Effector memory CD8-positive, alpha-beta T cell (primary cell): ENCODE measurements around the gene SPHK1.

ENCODE experiments used
- ATAC-seq: fragments of 150-1000 bp; cut with Tn5 transposase; replicated peaks from 2 replicates; pipeline ENCODE4 v1.10.0; 2021; ENCODE audit warnings: mild to moderate bottlenecking, moderate library complexity
- DNase-seq, 3 experiments: peaks; one replicate each; pipeline ENCODE4 v3.0.0; 2021
- H3K27ac Mint-ChIP-seq, 2 donors: one replicate each; pipeline ENCODE4 v1.8.0; 2022; ENCODE audit warnings: mild to moderate bottlenecking in 2 of 2, mixed read lengths in 2 of 2, moderate library complexity in 2 of 2
- H3K27me3 Mint-ChIP-seq, 2 donors: one replicate each; pipeline ENCODE4 v1.8.0; 2022; ENCODE audit warnings: mixed read lengths in 2 of 2
- H3K36me3 Mint-ChIP-seq: one replicate; pipeline ENCODE4 v1.8.0; 2022; ENCODE audit warnings: mild to moderate bottlenecking, moderate library complexity, mixed read lengths; ENCODE audit not compliant: insufficient read depth
- H3K4me1 Mint-ChIP-seq, 2 donors: one replicate each; pipeline ENCODE4 v1.8.0; 2022; ENCODE audit warnings: low read depth in 2 of 2, mixed read lengths in 2 of 2
- H3K4me3 Mint-ChIP-seq, 2 donors: one replicate each; pipeline ENCODE4 v1.8.0; 2022; ENCODE audit warnings: mild to moderate bottlenecking in 2 of 2, mixed read lengths in 2 of 2, moderate library complexity in 2 of 2
- H3K9me3 Mint-ChIP-seq, 2 donors: one replicate each; pipeline ENCODE4 v1.8.0; 2022; ENCODE audit warnings: mixed read lengths in 2 of 2

The SPHK1 gene

DNA sequence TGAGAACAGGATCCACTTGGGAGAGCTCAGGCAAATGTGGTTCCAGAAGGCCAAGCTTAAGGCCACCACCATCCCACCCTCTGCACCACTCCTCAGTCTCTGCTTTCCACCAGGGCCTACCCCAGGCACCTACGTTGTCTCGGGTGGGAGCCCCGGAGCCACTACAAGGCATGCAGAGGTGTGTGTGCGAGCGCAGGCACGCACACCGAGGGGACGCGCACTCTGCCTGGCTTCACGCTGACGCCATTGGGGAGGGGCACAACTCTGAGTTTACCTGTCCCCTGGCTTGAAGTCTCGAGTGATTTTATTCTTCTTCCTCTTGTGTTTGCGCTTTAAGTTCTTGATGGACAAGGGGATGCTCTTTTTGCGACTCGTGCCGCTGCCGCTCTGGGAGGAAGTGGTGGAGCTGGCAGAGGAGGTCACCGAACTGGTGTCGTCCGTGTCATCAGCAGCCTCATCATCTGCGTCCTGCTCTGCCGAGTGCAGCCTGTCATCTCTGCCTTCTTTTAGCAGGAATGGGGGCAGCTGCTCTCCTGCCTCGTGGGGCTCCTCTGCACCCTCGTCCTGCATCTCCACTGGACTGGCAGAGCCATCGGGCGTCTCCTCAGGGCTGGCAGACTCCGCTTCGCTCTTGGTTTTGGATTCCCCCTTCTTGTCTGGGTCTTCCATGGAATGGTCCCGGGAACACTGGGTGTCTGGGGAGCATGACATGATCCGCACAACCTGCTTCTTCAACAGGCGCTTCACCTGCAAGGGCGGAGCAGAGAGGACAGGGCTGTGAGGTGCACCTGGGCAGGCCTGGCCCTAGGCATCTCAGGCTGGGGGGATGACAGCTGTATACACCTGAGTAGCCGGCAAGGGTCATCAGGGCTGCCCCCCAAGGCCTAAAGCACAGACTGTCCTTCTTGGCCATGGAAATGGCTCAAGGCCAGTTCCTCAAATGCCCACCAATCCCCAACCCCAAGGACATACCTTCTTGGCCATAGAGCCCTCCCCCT is 15.1 kb downstream of the SPHK1 start:
- Mint-ChIP-seq H3K36me3 (peaks cover 66% of the 10 kb centered on the region), H3K4me3 (no peak overlapping the region), H3K27me3 (no peaks in the 10 kb centered on the region), H3K27ac (peak overlapping the region in 1 of 2 donors; percentile 57), H3K4me1 (peaks cover 0 to 5% of the 10 kb centered on the region in 2 donors), H3K9me3 (no peaks in the 10 kb centered on the region)
- ATAC-seq, result no peak
- no peak for DNase-seq

DNA sequence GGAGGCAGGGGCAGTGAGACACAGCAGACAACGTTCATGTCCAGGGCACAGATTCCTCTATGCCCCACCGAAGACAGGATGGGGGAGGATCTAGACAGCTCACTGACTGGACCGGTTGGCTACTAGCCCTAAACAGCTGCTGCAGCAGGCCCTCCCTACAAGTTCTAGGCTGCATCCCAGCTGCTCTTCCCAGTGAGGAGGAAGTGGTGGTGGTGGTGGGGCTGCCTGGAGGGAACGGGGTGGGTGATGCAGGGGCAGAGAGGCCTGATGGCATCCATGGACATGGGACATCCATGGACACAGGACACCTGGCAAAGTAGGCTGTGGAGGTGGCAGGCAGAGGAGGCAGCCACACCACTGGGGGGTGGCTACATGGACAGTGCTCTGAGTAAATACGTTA is 18.3 kb downstream of the SPHK1 start:
- H3K27ac Mint-ChIP-seq, result no peak overlapping the region
- H3K27me3 Mint-ChIP-seq, result no peaks in the 10 kb centered on the region
- DNase-seq (no peak), ATAC-seq (no peak)
- H3K36me3 Mint-ChIP-seq, result peaks cover 43% of the 10 kb centered on the region
- no peak overlapping the region for H3K4me3 Mint-ChIP-seq
- peaks cover 4 to 14% of the 10 kb centered on the region in 2 donors for H3K4me1 Mint-ChIP-seq
- H3K9me3 Mint-ChIP-seq, result no peaks in the 10 kb centered on the region

- Mint-ChIP-seq H3K4me1 (peaks cover 6 to 13% of the 10 kb centered on the region in 2 donors), H3K36me3 (peaks cover 38% of the 10 kb centered on the region), H3K27me3 (no peaks in the 10 kb centered on the region), H3K27ac (no peak overlapping the region), H3K4me3 (no peak overlapping the region), H3K9me3 (no peaks in the 10 kb centered on the region)
- no peak for DNase-seq
- no peak for ATAC-seq
Observed at GRCh38 chr17:76404256-76404655, 19.8 kb downstream of the SPHK1 start.

GRCh38 chr17:76404976-76405563 is 20.7 kb downstream of the SPHK1 start:
- Mint-ChIP-seq H3K27ac (no peak overlapping the region), H3K4me1 (peaks cover 6 to 17% of the 10 kb centered on the region in 2 donors), H3K9me3 (no peaks in the 10 kb centered on the region), H3K27me3 (no peaks in the 10 kb centered on the region), H3K36me3 (peaks cover 38% of the 10 kb centered on the region), H3K4me3 (no peak overlapping the region)
- no peak for DNase-seq
- ATAC-seq, result no peak

DNA sequence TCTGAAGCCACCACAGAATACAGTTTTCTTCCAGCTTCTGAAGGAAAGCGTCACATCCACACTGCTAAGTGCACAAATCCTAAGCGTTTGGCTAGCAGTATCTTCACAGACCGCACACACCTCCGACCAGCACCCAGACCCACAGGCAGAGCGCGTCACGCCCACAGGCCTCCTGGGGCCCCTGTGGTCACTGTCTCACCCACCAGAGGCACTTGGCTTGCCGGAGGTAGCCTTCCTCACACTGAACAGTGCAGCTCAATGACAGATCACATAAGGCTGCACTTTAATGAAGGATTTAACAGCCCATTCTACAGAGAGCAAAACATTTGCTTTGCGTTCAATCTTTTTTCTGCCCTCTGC is 21.2 kb downstream of the SPHK1 start:
- peaks cover 35% of the 10 kb centered on the region for H3K36me3 Mint-ChIP-seq
- H3K4me3 Mint-ChIP-seq, result no peak overlapping the region
- H3K4me1 Mint-ChIP-seq, result peaks cover 6 to 17% of the 10 kb centered on the region in 2 donors
- H3K9me3 Mint-ChIP-seq, result no peaks in the 10 kb centered on the region
- DNase-seq (no peak), ATAC-seq (no peak)
- no peaks in the 10 kb centered on the region for H3K27me3 Mint-ChIP-seq
- no peak overlapping the region for H3K27ac Mint-ChIP-seq

- ATAC-seq (peak; percentile 24), DNase-seq (no peak)
- H3K27me3 Mint-ChIP-seq, result no peaks in the 10 kb centered on the region
- no peak overlapping the region for H3K27ac Mint-ChIP-seq
- H3K9me3 Mint-ChIP-seq, result no peaks in the 10 kb centered on the region
- H3K4me1 Mint-ChIP-seq, result peaks cover 6 to 17% of the 10 kb centered on the region in 2 donors
- no peak overlapping the region for H3K4me3 Mint-ChIP-seq
- peaks cover 29% of the 10 kb centered on the region for H3K36me3 Mint-ChIP-seq
Observed at GRCh38 chr17:76405967-76406647, 21.7 kb downstream of the SPHK1 start.

GRCh38 chr17:76407509-76407908 is 23.1 kb downstream of the SPHK1 start:
- H3K27ac Mint-ChIP-seq, result no peak overlapping the region
- no peak overlapping the region for H3K4me3 Mint-ChIP-seq
- H3K36me3 Mint-ChIP-seq, result peaks cover 15% of the 10 kb centered on the region
- no peaks in the 10 kb centered on the region for H3K9me3 Mint-ChIP-seq
- H3K27me3 Mint-ChIP-seq, result no peaks in the 10 kb centered on the region
- DNase-seq, result no peak
- H3K4me1 Mint-ChIP-seq, result peaks cover 6 to 17% of the 10 kb centered on the region in 2 donors
- ATAC-seq, result no peak

- Mint-ChIP-seq H3K27ac (peak overlapping the region; percentile 41 to 52), H3K27me3 (no peaks in the 10 kb centered on the region), H3K4me1 (peaks cover 6 to 17% of the 10 kb centered on the region in 2 donors), H3K9me3 (no peaks in the 10 kb centered on the region), H3K36me3 (peaks cover 10% of the 10 kb centered on the region), H3K4me3 (no peak overlapping the region)
- DNase-seq, result peak; percentile 65 to 68 (median 66)
- peak; percentile 86 for ATAC-seq
Observed at GRCh38 chr17:76408037-76408849, 23.8 kb downstream of the SPHK1 start.

GRCh38 chr17:76410328-76410965 is 26.0 kb downstream of the SPHK1 start:
- Mint-ChIP-seq H3K27me3 (no peaks in the 10 kb centered on the region), H3K9me3 (no peaks in the 10 kb centered on the region), H3K36me3 (no peaks in the 10 kb centered on the region), H3K4me1 (peaks cover 3 to 13% of the 10 kb centered on the region in 2 donors), H3K27ac (peak overlapping the region in 1 of 2 donors; percentile 79), H3K4me3 (no peak overlapping the region)
- ATAC-seq (no peak), DNase-seq (no peak)

DNA sequence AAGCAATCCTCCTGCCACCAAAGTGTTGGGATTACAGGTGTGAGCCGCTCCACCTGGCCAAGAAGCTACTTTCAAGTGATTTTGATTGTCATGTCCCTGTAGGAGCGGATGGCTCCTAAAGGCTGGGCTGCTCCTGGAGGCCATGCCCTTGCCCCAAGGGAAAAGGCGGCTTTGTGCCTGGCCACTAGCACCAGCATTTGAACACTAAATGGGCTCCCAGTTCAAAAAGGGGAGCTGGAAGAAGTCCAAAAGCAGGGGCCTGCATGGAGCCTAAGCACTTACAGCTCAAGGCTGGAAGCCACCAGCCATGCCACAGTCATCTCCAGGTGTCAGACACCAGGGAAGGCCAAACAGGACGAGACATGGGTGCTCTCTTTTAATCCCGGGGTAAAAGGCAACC is 26.8 kb downstream of the SPHK1 start:
- no peaks in the 10 kb centered on the region for H3K9me3 Mint-ChIP-seq
- H3K27ac Mint-ChIP-seq, result no peak overlapping the region
- H3K4me3 Mint-ChIP-seq, result no peak overlapping the region
- ATAC-seq (no peak), DNase-seq (no peak)
- H3K4me1 Mint-ChIP-seq, result peaks cover 3 to 10% of the 10 kb centered on the region in 2 donors
- H3K27me3 Mint-ChIP-seq, result no peaks in the 10 kb centered on the region
- no peaks in the 10 kb centered on the region for H3K36me3 Mint-ChIP-seq

- ATAC-seq, result no peak
- Mint-ChIP-seq H3K27ac (peak overlapping the region in 1 of 2 donors; percentile 54), H3K9me3 (no peaks in the 10 kb centered on the region), H3K36me3 (peaks cover 3% of the 10 kb centered on the region), H3K27me3 (no peaks in the 10 kb centered on the region), H3K4me3 (no peak overlapping the region), H3K4me1 (peaks cover 8 to 13% of the 10 kb centered on the region in 2 donors)
- no peak for DNase-seq
Observed at GRCh38 chr17:76414334-76415295, 30.2 kb downstream of the SPHK1 start.

DNA sequence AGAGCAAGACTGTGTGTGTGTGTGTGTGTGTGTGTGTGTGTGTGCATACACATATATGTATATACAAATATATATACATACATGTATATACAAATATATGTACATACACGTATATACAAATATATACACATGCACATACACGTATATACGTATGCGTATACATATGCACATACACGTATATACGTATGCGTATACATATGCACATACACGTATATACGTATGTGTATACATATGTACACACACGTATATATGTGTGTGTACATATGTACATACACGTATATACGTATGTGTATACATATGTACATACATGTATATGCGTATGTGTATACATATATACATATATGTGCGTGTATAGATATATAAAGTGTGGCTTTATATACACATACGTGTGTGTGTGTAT is 31.4 kb downstream of the SPHK1 start:
- Mint-ChIP-seq H3K9me3 (no peaks in the 10 kb centered on the region), H3K4me3 (no peak overlapping the region), H3K36me3 (peaks cover 3% of the 10 kb centered on the region), H3K27me3 (no peaks in the 10 kb centered on the region), H3K27ac (no peak overlapping the region), H3K4me1 (peaks cover 19 to 20% of the 10 kb centered on the region in 2 donors)
- ATAC-seq, result no peak
- DNase-seq, result no peak
